Immature natural killer cell (primary cell): ENCODE measurements around the gene HLA-C. TPM values are rescaled to one million over a fixed set of nuclear protein-coding genes. Genes with fewer than 3 reads are reported as not detected.

Source experiments
- DNase-seq, 3 donors: peaks; one replicate each; pipeline ENCODE4 v3.0.0; 2022; ENCODE audit warnings: mixed read lengths in 1 of 3
- H3K27ac Mint-ChIP-seq, 6 donors: one replicate each; pipeline ENCODE4 v1.8.0; 2020; ENCODE audit warnings: mixed read lengths in 6 of 6, mild to moderate bottlenecking in 5 of 6, inconsistent platforms in 4 of 6, moderate library complexity in 3 of 6
- H3K27me3 Mint-ChIP-seq, 3 donors: one replicate each; pipeline ENCODE4 v1.8.0; 2020 to 2021; ENCODE audit warnings: low read depth in 3 of 3, mild to moderate bottlenecking in 3 of 3, mixed read lengths in 3 of 3, moderate library complexity in 3 of 3, inconsistent platforms in 1 of 3
- H3K36me3 Mint-ChIP-seq, 3 donors: one replicate each; pipeline ENCODE4 v1.8.0; 2020; ENCODE audit warnings: mixed read lengths in 3 of 3, inconsistent platforms in 2 of 3, mild to moderate bottlenecking in 2 of 3
- H3K4me1 Mint-ChIP-seq, 2 donors: one replicate each; pipeline ENCODE4 v1.8.0; 2020; ENCODE audit warnings: inconsistent platforms in 2 of 2, mild to moderate bottlenecking in 2 of 2, mixed read lengths in 2 of 2, moderate library complexity in 1 of 2
- H3K4me3 Mint-ChIP-seq, 5 donors: one replicate each; pipeline ENCODE4 v1.8.0; 2020; ENCODE audit warnings: mild to moderate bottlenecking in 5 of 5, mixed read lengths in 5 of 5, inconsistent platforms in 3 of 5, moderate library complexity in 3 of 5
- H3K9me3 Mint-ChIP-seq, 6 donors: one replicate each; pipeline ENCODE4 v1.8.0; 2020; ENCODE audit warnings: mild to moderate bottlenecking in 6 of 6, mixed read lengths in 6 of 6, inconsistent platforms in 4 of 6, moderate library complexity in 3 of 6
- polyA plus RNA-seq, 3 donors: library from polyadenylated mRNA; unstranded; fragments of 300-500 nt; fragmentation: Illumina TruSeq; gene quantifications; one replicate each; pipeline ENCODE4 v1.2.3, GENCODE V29; 2021

HLA-C gene
- polyA plus RNA-seq: 1,000 to 10,000 TPM; 2,339 to 4,766 (median 4,197) TPM

DNA sequence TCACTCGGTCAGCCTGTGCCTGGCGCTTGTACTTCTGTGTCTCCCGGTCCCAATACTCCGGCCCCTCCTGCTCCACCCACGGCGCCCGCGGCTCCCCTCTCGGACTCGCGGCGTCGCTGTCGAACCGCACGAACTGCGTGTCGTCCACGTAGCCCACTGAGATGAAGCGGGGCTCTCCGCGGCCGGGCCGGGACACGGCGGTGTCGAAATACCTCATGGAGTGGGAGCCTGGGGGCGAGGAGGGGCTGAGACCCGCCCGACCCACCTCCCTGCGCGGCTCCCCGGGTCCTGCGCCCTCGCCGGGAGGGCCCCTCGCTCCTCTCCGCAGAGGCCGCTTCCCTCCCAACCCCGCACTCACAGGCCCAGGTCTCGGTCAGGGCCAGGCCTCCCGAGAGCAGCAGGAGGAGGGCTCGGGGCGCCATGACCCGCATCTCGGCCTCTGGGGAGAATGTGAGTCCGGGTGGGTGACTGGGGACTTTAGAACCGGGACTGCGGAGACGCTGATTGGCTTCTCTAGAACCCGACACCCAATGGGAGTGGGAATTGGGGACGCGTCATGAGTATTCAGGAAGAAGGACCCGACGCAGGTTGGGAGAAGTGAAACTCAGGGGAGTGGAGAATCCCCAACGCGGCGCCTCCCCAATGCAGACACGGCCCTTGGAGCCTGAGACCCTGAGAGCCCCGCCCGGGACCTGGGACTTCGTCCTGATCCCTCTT is at the start of gene HLA-C:
TSS of gene HLA-C (minus strand) at position 452 of the 717 bp plus-strand sequence. CDS start at position 431, 21 bp downstream.
- peaks cover 0 to 2% (median 0%) of the 10 kb centered on the region in 6 donors for H3K9me3 Mint-ChIP-seq
- DNase-seq: peak; percentile 92 to 94 (median 93)
- peaks cover 65 to 66% of the 10 kb centered on the region in 2 donors for H3K4me1 Mint-ChIP-seq
- peaks cover 31 to 39% (median 32%) of the 10 kb centered on the region in 3 donors for H3K36me3 Mint-ChIP-seq
- H3K4me3 Mint-ChIP-seq: peak within 1 kb of the TSS; percentile 95 to 99 (median 97)
- peaks cover 52 to 57% (median 53%) of the 10 kb centered on the region in 3 donors for H3K27me3 Mint-ChIP-seq
- H3K27ac Mint-ChIP-seq: peak within 1 kb of the TSS; percentile 100

DNA sequence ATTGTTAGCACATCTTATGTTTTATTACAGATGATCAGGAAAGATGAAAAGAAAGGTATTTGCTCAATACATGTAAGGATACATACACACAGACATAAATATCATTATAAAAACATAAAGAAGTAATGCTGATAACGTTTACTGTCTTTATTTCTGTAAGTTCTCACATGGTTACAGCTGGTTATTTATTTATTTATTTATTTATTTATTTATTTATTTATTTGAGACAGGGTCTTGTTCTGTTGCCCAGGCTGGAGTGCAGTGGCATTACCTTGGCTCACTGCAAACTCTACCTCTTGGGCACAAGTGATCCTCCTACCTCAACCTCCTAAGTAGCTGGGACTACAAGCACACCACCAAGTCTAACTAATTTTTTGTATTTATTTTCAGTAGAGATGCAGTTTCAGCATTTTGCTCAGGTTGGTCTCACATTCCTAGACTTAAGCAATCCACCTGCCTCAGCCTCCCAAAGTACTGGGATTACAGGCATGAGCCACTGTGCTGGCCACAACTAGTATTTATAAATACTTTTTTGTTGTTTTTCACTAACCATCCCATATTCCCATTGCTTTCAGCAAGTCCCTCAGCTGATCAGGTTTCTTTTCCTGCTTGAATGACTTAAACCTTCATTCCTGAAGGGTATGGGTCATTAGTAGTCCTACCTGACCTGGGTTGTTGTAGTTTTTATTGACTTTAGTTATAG is 49.3 kb upstream of the HLA-C start:
- Mint-ChIP-seq H3K4me3 (no peak overlapping the region), H3K36me3 (peaks cover 0 to 7% (median 3%) of the 10 kb centered on the region in 3 donors), H3K27me3 (peaks cover 6 to 12% (median 11%) of the 10 kb centered on the region in 3 donors)

DNA sequence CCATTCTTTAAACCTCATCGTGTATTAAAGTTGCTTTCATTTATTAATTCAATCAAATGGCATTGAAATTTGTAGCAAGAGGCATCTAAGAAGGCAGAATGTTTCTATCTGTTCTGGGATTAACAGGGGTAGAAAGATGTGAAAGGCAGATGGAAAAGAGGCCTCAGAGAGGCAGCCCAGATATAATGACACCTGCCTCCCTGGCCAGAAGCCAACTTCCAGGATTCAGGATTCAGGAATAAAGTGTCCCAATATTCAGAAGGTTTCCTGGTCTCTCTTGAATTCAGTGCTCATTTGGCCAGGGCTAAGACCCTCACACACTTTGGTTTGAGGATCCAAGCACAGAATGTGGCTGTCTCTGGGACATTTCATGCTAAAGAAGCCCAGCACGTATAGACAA is 45.1 kb upstream of the HLA-C start:
- Mint-ChIP-seq H3K27ac (no peak overlapping the region), H3K36me3 (peaks cover 0 to 3% (median 0%) of the 10 kb centered on the region in 3 donors), H3K27me3 (peaks cover 8 to 18% (median 8%) of the 10 kb centered on the region in 3 donors), H3K4me1 (no peaks in the 10 kb centered on the region), H3K9me3 (no peaks in the 10 kb centered on the region), H3K4me3 (no peak overlapping the region)
- no peak for DNase-seq

More for the DNA sequence above, 49.3 kb upstream of the HLA-C start:
- no peaks in the 10 kb centered on the region for H3K4me1 Mint-ChIP-seq
- H3K9me3 Mint-ChIP-seq: peaks cover 0 to 4% (median 0%) of the 10 kb centered on the region in 6 donors
- DNase-seq: no peak
- H3K27ac Mint-ChIP-seq: no peak overlapping the region

DNA sequence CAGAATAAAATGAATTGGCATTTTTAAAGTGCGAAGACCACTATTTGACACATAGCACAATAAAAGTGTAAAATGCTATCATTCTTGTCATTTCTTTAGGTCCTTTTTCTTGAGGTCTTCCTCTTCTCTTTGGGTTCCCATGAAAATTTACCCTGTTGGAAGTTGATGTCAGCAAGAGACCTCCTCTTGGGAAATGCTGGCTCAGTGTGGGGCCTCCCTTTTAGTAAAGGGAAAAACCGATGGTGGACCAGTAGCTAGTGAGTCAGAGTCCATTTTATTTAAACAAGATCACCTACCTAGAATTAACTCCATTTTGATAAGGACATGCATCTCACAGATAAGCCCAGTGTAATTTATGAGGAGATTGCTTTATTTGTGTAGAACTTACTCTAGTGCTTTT is 37.7 kb upstream of the HLA-C start:
- Mint-ChIP-seq H3K4me1 (peaks cover 5 to 11% of the 10 kb centered on the region in 2 donors), H3K27me3 (peaks cover 0 to 15% (median 15%) of the 10 kb centered on the region in 3 donors), H3K9me3 (no peaks in the 10 kb centered on the region), H3K36me3 (no peaks in the 10 kb centered on the region), H3K4me3 (peak overlapping the region in 4 of 5 donors; percentile 57 to 85 (median 74)), H3K27ac (no peak overlapping the region)
- no peak for DNase-seq

DNA sequence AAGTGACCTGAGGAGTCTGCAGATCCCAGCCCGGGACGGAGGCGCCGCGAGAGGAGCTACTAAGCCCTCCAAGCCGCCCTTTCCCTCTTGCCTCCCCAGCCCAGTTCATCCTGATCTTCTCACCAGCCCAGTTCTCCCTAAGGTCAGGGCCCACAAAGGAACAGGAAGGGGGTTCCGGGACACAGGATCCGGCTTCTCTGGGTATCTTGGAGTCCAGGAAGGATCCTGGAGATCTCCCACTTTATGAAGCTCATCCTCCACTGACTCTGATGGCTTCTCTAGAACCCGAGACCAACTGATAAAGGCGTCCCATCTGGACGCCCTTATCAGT is 36.9 kb upstream of the HLA-C start:
- Mint-ChIP-seq H3K27me3 (peaks cover 0 to 15% (median 15%) of the 10 kb centered on the region in 3 donors), H3K9me3 (no peaks in the 10 kb centered on the region), H3K36me3 (no peaks in the 10 kb centered on the region), H3K4me3 (peak overlapping the region; percentile 64 to 86 (median 84)), H3K27ac (no peak overlapping the region), H3K4me1 (peaks cover 5 to 11% of the 10 kb centered on the region in 2 donors)
- DNase-seq: no peak

DNA sequence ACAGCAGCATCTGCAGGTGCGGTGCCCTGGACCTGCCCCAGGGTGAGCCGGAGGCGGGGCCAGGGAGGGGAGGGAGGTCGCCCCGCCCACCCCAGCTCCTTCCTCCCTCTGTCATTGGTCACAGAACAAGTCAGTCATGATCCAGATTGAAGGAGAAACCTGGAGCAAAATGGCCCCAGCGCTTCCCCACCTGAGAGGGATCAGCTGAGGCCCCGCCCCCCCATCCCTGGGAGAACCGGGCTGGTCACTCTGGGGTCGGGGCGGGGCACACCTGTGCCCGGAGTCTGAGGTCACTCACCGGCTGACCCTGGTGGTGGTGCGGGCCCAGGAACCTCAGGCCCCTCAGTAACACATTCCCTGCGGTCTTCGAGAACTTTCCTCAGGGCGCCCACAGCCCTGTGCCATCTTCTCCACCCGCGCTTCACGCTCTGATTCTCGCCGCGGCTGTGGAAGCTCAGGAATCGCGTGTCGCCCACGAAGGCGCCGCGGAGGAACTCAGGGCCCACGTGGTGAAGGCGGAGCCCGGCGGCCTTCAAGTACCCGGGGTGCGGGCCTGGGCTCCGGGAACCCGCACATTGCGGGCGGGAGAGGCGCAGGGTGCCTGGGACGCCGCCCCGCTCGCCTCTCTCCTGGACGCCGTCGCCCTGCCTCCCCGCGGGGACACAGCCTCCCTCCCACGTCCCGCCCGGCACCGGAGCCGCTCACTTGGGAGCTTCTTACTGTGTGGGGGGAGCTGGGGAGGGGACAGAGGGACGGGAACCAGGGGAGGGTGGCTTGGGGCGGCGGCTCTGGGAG is 36.4 kb upstream of the HLA-C start:
- Mint-ChIP-seq H3K27me3 (peaks cover 0 to 17% (median 15%) of the 10 kb centered on the region in 3 donors), H3K4me3 (peak overlapping the region; percentile 76 to 86 (median 84)), H3K9me3 (no peaks in the 10 kb centered on the region), H3K4me1 (peaks cover 5 to 11% of the 10 kb centered on the region in 2 donors), H3K36me3 (no peaks in the 10 kb centered on the region), H3K27ac (no peak overlapping the region)
- DNase-seq: peak; percentile 62 to 72 (median 65)

DNA sequence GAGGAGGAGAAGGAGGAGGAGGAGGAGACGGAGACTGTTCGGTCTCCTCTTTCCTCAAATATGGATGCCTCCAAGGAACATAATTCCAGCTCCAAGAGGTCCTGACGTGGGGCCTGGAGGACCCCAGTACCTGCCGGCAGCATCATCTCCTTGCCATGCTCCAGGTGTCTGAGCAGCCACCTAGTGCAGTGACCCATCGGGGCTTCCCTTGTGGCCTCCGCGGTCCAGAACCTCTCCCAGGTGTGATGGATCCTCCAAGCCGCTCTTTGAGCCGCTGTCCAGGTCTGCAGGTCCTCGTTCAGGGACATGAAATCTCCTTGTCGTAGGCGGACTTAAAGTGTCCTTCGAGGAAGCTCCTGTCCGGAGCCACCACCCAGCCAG is 35.8 kb upstream of the HLA-C start:
- Mint-ChIP-seq H3K4me1 (peaks cover 5 to 11% of the 10 kb centered on the region in 2 donors), H3K9me3 (no peaks in the 10 kb centered on the region), H3K27me3 (peaks cover 0 to 15% (median 13%) of the 10 kb centered on the region in 3 donors), H3K27ac (no peak overlapping the region), H3K36me3 (no peaks in the 10 kb centered on the region), H3K4me3 (no peak overlapping the region)
- DNase-seq: no peak

DNA sequence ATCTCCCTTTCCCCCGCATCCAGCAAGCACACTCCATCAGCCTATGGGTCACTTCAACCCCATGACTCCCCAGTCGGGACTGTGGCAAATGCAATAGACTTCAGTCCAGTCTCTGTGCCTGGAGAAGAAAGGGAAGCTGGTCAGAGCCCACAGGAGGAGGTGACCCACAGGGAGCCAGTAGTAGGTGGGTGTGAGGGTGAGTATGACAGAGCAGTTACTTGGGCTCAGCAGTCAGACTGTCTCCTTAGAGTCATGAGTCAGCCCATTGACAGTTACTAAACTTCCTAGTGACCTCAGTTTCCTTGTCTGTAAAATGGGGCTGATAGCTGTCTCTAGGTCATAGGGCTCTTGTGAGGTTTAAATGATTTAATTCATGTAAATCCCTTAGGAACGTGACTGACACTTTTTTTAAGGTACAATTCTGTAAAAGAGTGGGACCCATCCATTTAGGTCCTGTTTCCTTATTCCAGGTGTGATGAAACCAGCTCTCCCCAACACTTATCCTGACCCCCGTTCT is 33.9 kb upstream of the HLA-C start:
- no peak for DNase-seq
- peaks cover 4 to 13% (median 12%) of the 10 kb centered on the region in 3 donors for H3K27me3 Mint-ChIP-seq
- H3K27ac Mint-ChIP-seq: no peak overlapping the region
- peaks cover 5 to 11% of the 10 kb centered on the region in 2 donors for H3K4me1 Mint-ChIP-seq
- no peaks in the 10 kb centered on the region for H3K36me3 Mint-ChIP-seq
- H3K4me3 Mint-ChIP-seq: no peak overlapping the region
- no peaks in the 10 kb centered on the region for H3K9me3 Mint-ChIP-seq

DNA sequence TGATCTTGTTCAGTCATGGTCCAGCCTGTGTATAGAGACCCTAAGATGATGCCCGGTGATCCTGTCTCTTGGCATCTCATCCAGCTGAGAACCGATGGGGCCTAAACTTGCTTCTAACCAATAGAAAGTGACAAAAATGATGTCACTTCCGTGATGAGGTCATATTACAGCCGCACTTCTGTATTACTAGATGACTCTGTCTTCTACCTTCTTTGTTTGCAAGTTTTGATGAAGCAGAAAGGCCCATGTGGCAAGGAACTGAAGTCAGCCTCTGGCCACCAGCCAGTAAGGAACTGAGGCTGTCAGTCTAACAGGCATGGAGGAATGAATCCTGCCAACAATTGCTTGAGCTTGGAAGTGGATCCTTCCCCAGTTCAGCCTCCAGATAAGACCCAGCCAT is 32.8 kb upstream of the HLA-C start:
- Mint-ChIP-seq H3K36me3 (no peaks in the 10 kb centered on the region), H3K4me1 (peaks cover 5 to 9% of the 10 kb centered on the region in 2 donors), H3K9me3 (no peaks in the 10 kb centered on the region), H3K4me3 (no peak overlapping the region), H3K27me3 (peaks cover 4 to 12% (median 9%) of the 10 kb centered on the region in 3 donors), H3K27ac (no peak overlapping the region)
- DNase-seq: no peak

DNA sequence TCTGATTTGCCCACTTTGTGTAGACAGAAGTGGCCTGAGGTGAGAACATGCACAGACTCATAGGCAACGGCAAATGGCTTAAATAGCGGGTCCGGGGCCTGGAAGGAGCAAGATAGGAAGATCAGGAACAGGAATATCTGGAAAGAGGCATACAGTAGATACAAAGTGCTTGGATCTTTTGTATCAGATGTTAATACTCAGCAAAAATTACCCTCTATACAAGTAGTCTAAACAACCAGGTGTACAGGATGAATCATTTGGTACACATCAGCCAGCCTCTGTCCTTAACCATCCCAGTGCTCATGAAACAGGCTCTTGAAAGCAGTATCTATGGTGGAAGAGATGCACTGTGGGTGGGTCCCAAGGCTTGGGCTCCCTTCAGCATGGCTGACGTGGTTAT is 28.9 kb upstream of the HLA-C start:
- H3K4me3 Mint-ChIP-seq: no peak overlapping the region
- no peak overlapping the region for H3K27ac Mint-ChIP-seq
- H3K9me3 Mint-ChIP-seq: no peaks in the 10 kb centered on the region
- no peaks in the 10 kb centered on the region for H3K36me3 Mint-ChIP-seq
- H3K4me1 Mint-ChIP-seq: no peaks in the 10 kb centered on the region
- DNase-seq: no peak
- H3K27me3 Mint-ChIP-seq: peaks cover 5 to 7% (median 5%) of the 10 kb centered on the region in 3 donors

DNA sequence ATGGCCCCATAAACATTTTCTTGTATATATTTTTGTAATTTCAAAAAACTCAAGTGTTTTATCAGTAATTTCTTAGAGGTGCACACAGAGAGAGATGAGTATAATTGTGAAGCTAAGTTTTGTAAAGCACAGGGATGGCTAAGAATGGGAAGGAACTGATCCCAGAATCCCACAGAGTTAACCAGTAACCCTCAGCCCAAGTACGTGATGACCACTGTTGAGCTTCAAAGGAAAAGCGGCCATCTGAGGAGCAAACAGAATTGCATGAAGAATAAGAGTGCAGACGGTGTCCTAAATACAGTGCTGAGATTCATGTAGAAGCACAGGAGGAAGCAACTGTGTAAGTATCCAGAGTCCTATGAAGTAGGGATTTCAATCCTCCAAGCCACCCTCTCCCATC is 28.1 kb upstream of the HLA-C start:
- Mint-ChIP-seq H3K36me3 (no peaks in the 10 kb centered on the region), H3K27me3 (peaks cover 5 to 14% (median 7%) of the 10 kb centered on the region in 3 donors), H3K9me3 (no peaks in the 10 kb centered on the region)

DNA sequence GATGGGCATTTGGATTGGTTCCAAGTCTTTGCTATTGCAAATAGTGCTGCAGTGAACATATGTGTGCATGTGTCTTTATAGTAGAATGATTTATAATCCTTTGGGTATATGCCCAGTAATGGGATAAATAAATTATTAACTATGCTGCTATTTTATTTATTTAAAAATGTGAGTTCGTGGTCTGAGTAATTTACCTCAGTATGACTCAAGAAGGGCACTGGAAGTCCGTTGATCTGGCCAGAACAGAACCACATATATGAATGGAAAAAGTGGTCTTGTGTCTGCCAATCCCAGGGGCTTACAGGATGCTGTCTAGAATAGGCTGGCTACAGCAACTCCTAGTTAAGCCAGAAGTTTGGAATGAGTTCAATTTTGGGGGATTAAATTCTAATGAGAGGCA is 27.6 kb upstream of the HLA-C start:
- Mint-ChIP-seq H3K36me3 (no peaks in the 10 kb centered on the region), H3K27me3 (peaks cover 5 to 14% (median 7%) of the 10 kb centered on the region in 3 donors), H3K4me1 (no peaks in the 10 kb centered on the region), H3K9me3 (no peaks in the 10 kb centered on the region), H3K27ac (no peak overlapping the region), H3K4me3 (no peak overlapping the region)
- DNase-seq: no peak

More for the DNA sequence above, 28.1 kb upstream of the HLA-C start:
- H3K27ac Mint-ChIP-seq: no peak overlapping the region
- no peaks in the 10 kb centered on the region for H3K4me1 Mint-ChIP-seq
- no peak for DNase-seq
- H3K4me3 Mint-ChIP-seq: no peak overlapping the region

DNA sequence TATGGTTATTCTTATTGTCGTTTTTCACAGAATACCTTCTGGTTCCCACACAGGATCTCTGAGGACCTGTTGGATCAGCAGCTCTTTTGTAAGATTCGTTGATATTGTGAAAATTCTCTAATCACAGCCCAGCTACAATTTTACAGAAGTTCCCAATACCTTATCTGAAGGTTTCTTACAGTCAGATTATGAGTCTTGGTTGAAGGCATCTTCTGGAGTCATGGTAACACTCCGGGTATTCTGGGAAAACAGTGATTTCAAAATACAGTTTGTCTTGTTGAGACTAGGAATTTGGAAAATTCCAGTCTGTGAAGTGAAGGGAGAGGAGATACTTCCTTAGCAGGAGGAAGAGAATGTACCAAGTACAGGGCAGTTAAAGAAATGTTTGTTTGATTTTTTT is 22.2 kb upstream of the HLA-C start:
- Mint-ChIP-seq H3K36me3 (no peaks in the 10 kb centered on the region), H3K4me3 (no peak overlapping the region), H3K27me3 (peaks cover 9 to 13% (median 12%) of the 10 kb centered on the region in 3 donors), H3K4me1 (peaks cover 0 to 5% of the 10 kb centered on the region in 2 donors), H3K9me3 (no peaks in the 10 kb centered on the region), H3K27ac (no peak overlapping the region)
- no peak for DNase-seq
